ENCODE results near the gene IGFL4.

Gene IGFL4

GRCh38 chr19:46036744-46037128 lies 4.1 kb downstream of the IGFL4 start:
- TF ChIP-seq ZFX (IDR thresholded peaks at IDR 0.05) (no peak), CTCF (conservative IDR thresholded peaks at IDR 0.05) (no peak)
- H3K27ac ChIP-seq = no peak overlapping the region

DNA sequence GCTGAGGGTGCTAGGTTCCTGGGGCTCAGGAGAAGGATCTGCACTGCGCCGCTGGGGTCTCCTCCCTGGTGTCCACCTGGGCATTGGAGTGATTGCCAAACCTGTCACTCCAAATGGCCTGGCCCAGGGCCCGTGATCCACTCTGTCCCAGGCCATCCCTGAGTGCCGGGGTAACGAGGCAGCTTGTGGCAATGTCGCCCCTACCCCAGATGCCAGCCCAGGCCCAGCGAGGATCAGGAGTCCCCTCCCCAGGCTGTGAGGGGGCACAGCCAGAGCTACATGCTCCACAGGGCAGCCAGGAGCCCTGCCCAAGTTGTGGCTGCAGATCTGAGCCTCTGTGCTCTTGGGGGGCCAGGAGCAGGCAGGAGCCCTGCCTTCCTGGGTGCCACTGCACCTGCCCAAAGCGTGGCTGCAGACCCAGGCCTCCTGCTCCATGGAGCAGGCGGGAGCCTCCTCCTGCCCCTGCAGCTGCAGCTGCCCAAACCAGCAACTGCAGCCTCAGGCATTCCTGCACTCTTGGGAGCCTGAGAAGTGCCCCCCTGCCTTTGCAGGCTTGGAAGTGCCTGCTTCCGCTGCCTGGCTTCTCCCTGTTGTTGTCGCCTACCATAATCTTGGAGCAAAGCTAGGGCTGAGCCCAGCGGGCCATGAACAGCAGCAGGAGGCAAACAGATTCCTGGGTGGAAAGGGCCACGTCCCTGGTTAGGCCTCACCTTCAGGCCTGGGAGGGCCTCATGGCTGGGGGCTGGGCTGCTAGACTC lies 4.6 kb downstream of the IGFL4 start:
- no peak overlapping the region for H3K27ac ChIP-seq
- no peak for TF ChIP-seq ZFX (IDR thresholded peaks at IDR 0.05)
- no peak for TF ChIP-seq CTCF (conservative IDR thresholded peaks at IDR 0.05)

GRCh38 chr19:46035546-46035945 lies 5.3 kb downstream of the IGFL4 start:
- no peak overlapping the region for H3K27ac ChIP-seq
- TF ChIP-seq CTCF (conservative IDR thresholded peaks at IDR 0.05) (no peak), ZFX (IDR thresholded peaks at IDR 0.05) (no peak)

DNA sequence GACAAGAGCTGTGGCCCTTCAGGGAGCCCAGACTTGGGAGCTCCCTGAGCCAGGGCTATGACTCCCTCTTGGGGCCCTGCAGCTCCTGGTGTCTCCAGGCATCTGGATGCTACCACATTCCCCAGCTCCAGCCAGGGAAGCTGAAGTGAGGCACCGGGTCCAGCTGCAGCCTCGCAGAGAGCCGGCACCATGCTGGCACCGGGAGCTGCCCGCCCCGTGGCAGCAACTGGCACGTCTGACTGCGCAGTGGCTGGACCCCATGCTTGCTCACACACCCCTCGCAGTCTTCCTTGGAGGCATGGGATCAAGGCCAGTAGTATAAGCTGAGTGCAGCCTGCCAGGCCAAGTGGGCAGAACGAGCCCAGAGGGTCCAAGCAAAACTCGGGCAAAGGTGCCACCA lies 7.4 kb downstream of the IGFL4 start:
- H3K27ac ChIP-seq = no peak overlapping the region
- TF ChIP-seq CTCF (conservative IDR thresholded peaks at IDR 0.05) (no peak), ZFX (IDR thresholded peaks at IDR 0.05) (no peak)

- H3K27ac ChIP-seq = no peak overlapping the region
- no peak for TF ChIP-seq CTCF (conservative IDR thresholded peaks at IDR 0.05)
- TF ChIP-seq ZFX (IDR thresholded peaks at IDR 0.05) = no peak
Observed at GRCh38 chr19:46032597-46033025, 8.2 kb downstream of the IGFL4 start.

DNA sequence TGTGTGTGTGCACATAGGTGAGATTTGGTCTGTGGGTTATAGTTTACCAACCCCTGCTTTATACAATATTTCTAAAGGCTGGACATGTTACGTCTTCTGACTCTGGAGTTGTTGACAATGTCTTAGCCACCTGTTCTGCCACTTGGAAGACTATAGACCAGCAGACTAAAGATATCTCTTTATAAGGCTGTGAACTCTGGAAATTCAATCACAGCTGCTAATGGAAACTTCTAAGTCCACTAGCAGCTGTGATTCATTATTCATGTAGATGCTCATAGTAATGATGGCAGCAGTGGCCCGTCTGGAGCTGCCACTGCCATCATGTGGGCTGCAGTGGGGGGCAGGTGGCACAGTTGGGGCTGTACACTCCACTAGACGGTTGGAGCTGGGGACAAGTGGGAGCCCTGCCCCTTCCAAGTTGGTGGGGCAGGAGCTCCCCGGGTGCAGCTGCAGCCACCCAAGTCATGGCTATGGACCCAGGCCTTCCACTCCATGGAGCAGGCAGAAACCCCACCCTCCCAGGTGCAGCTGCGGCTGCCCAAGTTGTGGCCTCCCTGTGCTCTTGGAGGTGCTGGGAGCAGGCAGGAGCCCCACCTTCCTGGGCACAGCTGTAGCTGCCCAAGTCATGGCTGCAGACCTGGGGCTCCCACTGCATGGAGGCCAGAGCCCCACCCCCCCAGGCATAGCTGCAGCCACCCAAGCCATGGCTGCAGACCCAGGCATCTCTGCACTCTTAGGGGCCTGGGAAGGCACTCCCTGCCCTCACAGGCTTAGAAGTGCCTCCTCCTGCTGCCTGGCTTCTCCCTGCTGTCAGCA lies 8.8 kb downstream of the IGFL4 start:
- TF ChIP-seq CTCF (conservative IDR thresholded peaks at IDR 0.05) (no peak), ZFX (IDR thresholded peaks at IDR 0.05) (no peak)
- H3K27ac ChIP-seq = no peak overlapping the region
